ENCODE data around the gene ODC1.

- TF ChIP-seq EP300 (IDR thresholded peaks at IDR 0.05; ENCODE audit: borderline replicate concordance) (no peak), ZBTB7A (IDR thresholded peaks at IDR 0.05; ENCODE audit: low read depth) (no peak)
- TF ChIP-seq, protein P1, sequence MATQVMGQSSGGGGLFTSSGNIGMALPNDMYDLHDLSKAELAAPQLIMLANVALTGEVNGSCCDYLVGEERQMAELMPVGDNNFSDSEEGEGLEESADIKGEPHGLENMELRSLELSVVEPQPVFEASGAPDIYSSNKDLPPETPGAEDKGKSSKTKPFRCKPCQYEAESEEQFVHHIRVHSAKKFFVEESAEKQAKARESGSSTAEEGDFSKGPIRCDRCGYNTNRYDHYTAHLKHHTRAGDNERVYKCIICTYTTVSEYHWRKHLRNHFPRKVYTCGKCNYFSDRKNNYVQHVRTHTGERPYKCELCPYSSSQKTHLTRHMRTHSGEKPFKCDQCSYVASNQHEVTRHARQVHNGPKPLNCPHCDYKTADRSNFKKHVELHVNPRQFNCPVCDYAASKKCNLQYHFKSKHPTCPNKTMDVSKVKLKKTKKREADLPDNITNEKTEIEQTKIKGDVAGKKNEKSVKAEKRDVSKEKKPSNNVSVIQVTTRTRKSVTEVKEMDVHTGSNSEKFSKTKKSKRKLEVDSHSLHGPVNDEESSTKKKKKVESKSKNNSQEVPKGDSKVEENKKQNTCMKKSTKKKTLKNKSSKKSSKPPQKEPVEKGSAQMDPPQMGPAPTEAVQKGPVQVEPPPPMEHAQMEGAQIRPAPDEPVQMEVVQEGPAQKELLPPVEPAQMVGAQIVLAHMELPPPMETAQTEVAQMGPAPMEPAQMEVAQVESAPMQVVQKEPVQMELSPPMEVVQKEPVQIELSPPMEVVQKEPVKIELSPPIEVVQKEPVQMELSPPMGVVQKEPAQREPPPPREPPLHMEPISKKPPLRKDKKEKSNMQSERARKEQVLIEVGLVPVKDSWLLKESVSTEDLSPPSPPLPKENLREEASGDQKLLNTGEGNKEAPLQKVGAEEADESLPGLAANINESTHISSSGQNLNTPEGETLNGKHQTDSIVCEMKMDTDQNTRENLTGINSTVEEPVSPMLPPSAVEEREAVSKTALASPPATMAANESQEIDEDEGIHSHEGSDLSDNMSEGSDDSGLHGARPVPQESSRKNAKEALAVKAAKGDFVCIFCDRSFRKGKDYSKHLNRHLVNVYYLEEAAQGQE (IDR thresholded peaks at IDR 0.05; ENCODE audit: low read depth): no peak
Observed at GRCh38 chr2:10493634-10494281, 45.6 kb upstream of the ODC1 start.

Measured in Ishikawa (cell line).